Heart left ventricle (tissue), 16 donors: ENCODE results near the gene MBD3L3. TPM values are rescaled to one million over a fixed set of nuclear protein-coding genes. Genes with fewer than 3 reads are reported as not detected.
"Not testable (repeated sequence)": the region's sequence is repeated elsewhere in the genome, so short reads cannot be mapped to it uniquely, and the experiment has no call there.

Source experiments
- ATAC-seq, 4 donors: fragments of 200-7000 bp; cut with Tn5 transposase; one replicate each; pipeline ENCODE4 v1.9.1; 2020 to 2022; ENCODE audit warnings: moderate library complexity in 4 of 4, mild to moderate bottlenecking in 3 of 4, moderate number of reproducible peaks in 1 of 4
- DNase-seq, 5 donors: peaks; one replicate each; pipeline ENCODE4 v3.0.0-alpha.2; 2020
- H3K27ac ChIP-seq, 12 donors: fragments of 200-600 bp; sonication (generic) in 4 of 12; one replicate each; pipeline versions ENCODE4 v1.5.0 to v1.8.0; 2016 to 2022; ENCODE audit warnings: mild to moderate bottlenecking in 2 of 12
- H3K27me3 ChIP-seq, 9 donors: fragments of 200-600 bp; sonication (generic) in 2 of 9; one replicate each; pipeline versions ENCODE4 v1.5.1 to v1.8.0; 2016 to 2022; ENCODE audit warnings: mild to moderate bottlenecking in 3 of 9
- H3K36me3 ChIP-seq, 9 donors: fragments of 200-600 bp; sonication (generic) in 2 of 9; one replicate each; pipeline versions ENCODE4 v1.5.0 to v1.8.0; 2018 to 2022; ENCODE audit warnings: mild to moderate bottlenecking in 2 of 9
- H3K4me1 ChIP-seq, 12 donors: fragments of 200-600 bp; sonication (generic) in 4 of 12; one replicate each; pipeline versions ENCODE4 v1.5.0 to v1.8.0; 2016 to 2022; ENCODE audit warnings: mild to moderate bottlenecking in 3 of 12
- H3K4me3 ChIP-seq, 12 donors: fragments of 200-600 bp; sonication (generic) in 4 of 12; one replicate each; pipeline versions ENCODE4 v1.5.0 to v1.8.0; 2017 to 2022; ENCODE audit warnings: mild to moderate bottlenecking in 9 of 12, moderate library complexity in 4 of 12
- H3K9me3 ChIP-seq, 12 donors: fragments of 200-600 bp; sonication (generic) in 4 of 12; one replicate each; pipeline versions ENCODE4 v1.5.0 to v1.8.0; 2016 to 2022; ENCODE audit warnings: mild to moderate bottlenecking in 1 of 12
- CTCF ChIP-seq, 12 donors: fragments of 200-600 bp; sonication (generic) in 4 of 12; IDR thresholded peaks; one replicate each; pipeline versions ENCODE4 v1.5.0 to v1.8.0; 2018 to 2022; ENCODE audit warnings: antibody characterized with exemption in 12 of 12, mild to moderate bottlenecking in 5 of 12
- POLR2A ChIP-seq, 2 donors: fragments of 450-650 bp; IDR thresholded peaks; one replicate each; pipeline ENCODE4 v1.6.1; 2017; ENCODE audit warnings: antibody characterized with exemption in 2 of 2, mild to moderate bottlenecking in 2 of 2, moderate library complexity in 2 of 2
- WGBS, 4 donors: extraction: QIAGEN DNeasy Blood & Tissue Kit in 2 of 4; methylation state at CpG; one replicate each; pipeline versions ENCODE4 v1.1.5 to v1.1.7; 2013 to 2018; 5-methylcytosine and 5-hydroxymethylcytosine counted together
- intact Hi-C, 10 donors: fragments of 100-400 bp; cut with DNase I; formaldehyde crosslinking; loops; one replicate each; pipeline versions ENCODE4 v1.11.1 to v1.14.2; 2022
- long read RNA-seq, 3 donors: library from polyadenylated mRNA; unstranded; transcript quantifications; one replicate each; pipeline ENCODE4 v2.0.0, GENCODE V29; 2020 to 2021
- polyA plus RNA-seq, 2 donors: library from polyadenylated mRNA; stranded (reverse); fragments of 200-250 nt; gene quantifications; one replicate each; pipeline ENCODE4 v1.2.3, GENCODE V29; 2013
- total RNA-seq, 9 donors: library from RNA; depleted of rRNA in 2 of 9; stranded (reverse); fragments of >200 nt in 2 of 9; fragmentation: NEBNext Ultra II Directional in 3 of 9; extraction: Animal tissue kit (Norgen Biotek cat#: 25700) in 3 of 9; gene quantifications; one replicate each; pipeline versions ENCODE4 v1.1.0 to v1.2.4, GENCODE V29; 2016 to 2023
- donor health status: ischemic (EF 13 %, LVEDD 7.1; RV severe dilation, severe dysfunction).
- donor health status: healthy with polysubstance abuse.
- donor health status: DM: no; HTN: yes; CAD: no.
- donor health status: DM: no; HTN: no; CAD: no.
- donor health status: ischemic (EF 25% LVEDD 6.9; RV normal size, moderate dysfunction).
- donor health status: ischemic (EF 25% LVEDD 5.7; RV mildly dilated, moderate dysfunction).
- donor health status: healthy.
- donor health status: DM: yes; HTN: yes; CAD: no.
- donor health status: ischemic (EF 35%, LVEDD 5.7; RV mildly dilated, moderate dysfunction).
- donor health status: nonischemic (EF 11% LVEDD 7.7; RV severe dilation, severe dysfunction).
- donor health status: DM: yes; HTN: yes; CAD: no.
- donor health status: PGD.
- donor health status: ischemic (EF 29% LVEDD 5.4; RV normal size, mild dysfunction).
- donor health status: nonischemic (EF 23%, LVEDD 6.1; RV moderate dilation, normal function).

The MBD3L3 gene
- total RNA-seq: not detected
- polyA plus RNA-seq: not detected
- long read RNA-seq, donor 1: 0 reads
- long read RNA-seq, donor 2: 0 reads
- long read RNA-seq, donor 3: 0 reads

GRCh38 chr19:7058576-7058975 is at the start of gene MBD3L3:
TSS of gene MBD3L3 (minus strand) at chr19:7058676. CDS start at chr19:7058605, 71 bp downstream.
- not testable (repeated sequence) for ATAC-seq, H3K36me3 ChIP-seq
- no CpG with 5 or more reads among the region's 8 CpGs for WGBS, 4 donors

GRCh38 chr19:7106711-7107657 is 48.5 kb upstream of the MBD3L3 start:
- intact Hi-C loops: loop anchor here in 2 of 10 donors (10.0 kb wide), 2 partner anchors 578 to 688 kb away; partner anchors contain the start of gene TRAPPC5 (in 1 of the 2)
- no peaks in the 10 kb centered on the region for H3K9me3 ChIP-seq
- 84 to 86% (median 84%) methylated on average over 10 of the region's 10 CpGs for WGBS, 4 donors
- H3K4me3 ChIP-seq: no peak overlapping the region
- H3K4me1 ChIP-seq: peaks cover 0 to 3% (median 0%) of the 10 kb centered on the region in 12 donors
- peaks cover 0 to 4% (median 0%) of the 10 kb centered on the region in 9 donors for H3K27me3 ChIP-seq
- H3K27ac ChIP-seq: no peak overlapping the region
- H3K36me3 ChIP-seq: no peaks in the 10 kb centered on the region
- ATAC-seq (no peak), DNase-seq (no peak)
- TF ChIP-seq CTCF (IDR thresholded peaks at IDR 0.05): no peak
- TF ChIP-seq POLR2A (IDR thresholded peaks at IDR 0.05): no peak

More at GRCh38 chr19:7058576-7058975, at the start of gene MBD3L3:
- H3K9me3 ChIP-seq, DNase-seq, H3K27ac ChIP-seq, H3K4me1 ChIP-seq, intact Hi-C loops, H3K27me3 ChIP-seq, H3K4me3 ChIP-seq: not testable (repeated sequence)

DNA sequence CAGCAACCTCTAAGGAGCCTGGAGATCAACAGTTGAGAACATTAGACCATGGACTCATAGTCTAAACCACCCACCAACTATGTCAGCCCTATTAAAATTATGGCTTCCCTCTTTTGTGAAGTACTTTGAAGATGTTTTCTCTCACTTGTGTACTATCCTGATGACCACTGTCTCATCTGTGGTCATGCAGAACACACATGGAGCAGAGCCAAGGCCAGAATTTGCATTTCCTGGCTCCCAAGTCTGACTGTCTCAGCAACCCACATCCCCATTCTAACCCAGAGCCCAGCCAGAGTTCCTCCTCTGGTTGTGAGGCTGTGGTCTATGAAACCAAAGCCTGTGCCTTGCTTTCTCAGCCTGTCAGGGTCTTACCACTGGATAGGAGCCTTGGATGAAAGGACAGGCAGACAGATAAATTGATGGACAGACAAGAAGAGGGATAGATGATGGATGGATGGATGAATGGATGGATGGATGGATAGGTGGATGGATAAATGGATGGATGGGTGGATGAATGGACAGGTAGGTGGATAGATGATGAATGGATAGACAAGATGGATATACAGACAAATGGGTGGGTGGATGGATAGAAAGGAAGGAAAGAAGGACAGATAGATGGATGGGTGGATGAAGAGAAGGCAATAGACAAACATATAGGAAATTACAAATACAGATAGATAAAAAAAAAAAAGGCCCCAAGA is 46.4 kb upstream of the MBD3L3 start:
- intact Hi-C loops: loop anchor here in 5 of 10 donors (2.0 to 10.0 kb wide), 7 partner anchors 42 to 697 kb away; partner anchors contain the start of gene TRAPPC5 (in 1 of the 5)
- Histone ChIP-seq H3K27me3 (peaks cover 0 to 4% (median 0%) of the 10 kb centered on the region in 9 donors), H3K4me3 (no peak overlapping the region), H3K36me3 (no peaks in the 10 kb centered on the region), H3K4me1 (peaks cover 0 to 5% (median 0%) of the 10 kb centered on the region in 12 donors), H3K9me3 (no peaks in the 10 kb centered on the region), H3K27ac (no peak overlapping the region)
- ATAC-seq (peak in 2 of 4 donors; percentile 16 to 24), DNase-seq (no peak)
- TF ChIP-seq POLR2A (IDR thresholded peaks at IDR 0.05): no peak
- no peak for TF ChIP-seq CTCF (IDR thresholded peaks at IDR 0.05)

DNA sequence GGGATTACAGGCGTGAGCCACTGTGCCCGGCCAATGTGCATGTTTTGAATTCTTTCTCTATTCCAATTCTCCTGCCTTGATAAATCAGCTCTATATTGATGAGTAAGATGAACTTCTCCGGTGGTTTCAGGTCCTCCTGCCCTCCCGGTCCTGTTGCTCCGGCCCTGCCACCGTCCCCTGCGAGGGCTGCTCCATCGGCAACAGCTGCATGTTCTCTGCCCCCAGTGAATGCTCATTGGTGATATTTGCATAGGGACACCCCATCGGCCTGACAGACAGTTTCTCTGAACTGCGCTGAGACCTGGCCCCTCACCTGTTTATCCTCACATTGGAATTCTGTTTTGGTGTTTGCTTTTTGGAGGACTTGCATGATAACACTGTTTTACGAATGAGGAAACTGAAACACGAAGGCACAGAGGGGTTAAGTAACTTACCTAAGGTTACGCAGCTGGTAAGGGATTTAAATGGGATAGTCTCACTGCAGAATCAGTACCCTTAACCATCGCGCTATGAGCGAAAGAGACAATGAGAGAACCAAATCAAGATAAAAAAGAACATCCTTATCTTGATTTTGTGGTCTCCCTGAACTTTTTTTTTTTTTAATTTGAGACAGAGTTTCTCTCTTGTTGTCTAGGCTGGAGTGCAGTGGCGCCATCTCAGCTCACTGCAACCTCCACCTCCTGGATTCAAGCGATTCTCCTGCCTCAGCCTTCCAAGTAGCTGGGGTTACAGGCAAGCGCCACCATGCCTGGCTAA is 43.2 kb upstream of the MBD3L3 start:
- no peak for DNase-seq
- intact Hi-C loops: loop anchor here (1.0 to 10.0 kb wide), 10 partner anchors 46 to 701 kb away; partner anchors contain the start of gene TRAPPC5 (in 1 of the 10)
- TF ChIP-seq POLR2A (IDR thresholded peaks at IDR 0.05) (no peak), CTCF (IDR thresholded peaks at IDR 0.05) (no peak)
- H3K4me1 ChIP-seq: peaks cover 0 to 15% (median 4%) of the 10 kb centered on the region in 12 donors
- no peaks in the 10 kb centered on the region for H3K36me3 ChIP-seq
- H3K9me3 ChIP-seq: peaks cover 0 to 14% (median 2%) of the 10 kb centered on the region in 12 donors
- 58 to 75% (median 64%) methylated on average over 19 of the region's 19 CpGs for WGBS, 4 donors
- peaks cover 0 to 4% (median 0%) of the 10 kb centered on the region in 9 donors for H3K27me3 ChIP-seq
- no peak for ATAC-seq
- no peak overlapping the region for H3K27ac ChIP-seq
- no peak overlapping the region for H3K4me3 ChIP-seq
